GM18507 (cell line): ENCODE results near the gene SLC5A6.
"Not testable (repeated sequence)": the region's sequence is repeated elsewhere in the genome, so short reads cannot be mapped to it uniquely, and the experiment has no call there.

Source experiments
- DNase-seq: peaks from one replicate; pipeline ENCODE4 v3.0.0; 2011; ENCODE audit warnings: low read depth; ENCODE audit not compliant: insufficient read length; ENCODE audit errors: extremely low spot score
- FAIRE-seq: peaks from 2 replicates; lab custom pipeline; 2011; peaks lifted over from hg19 to GRCh38; lab: Jason Lieb, UNC

Gene SLC5A6

DNA sequence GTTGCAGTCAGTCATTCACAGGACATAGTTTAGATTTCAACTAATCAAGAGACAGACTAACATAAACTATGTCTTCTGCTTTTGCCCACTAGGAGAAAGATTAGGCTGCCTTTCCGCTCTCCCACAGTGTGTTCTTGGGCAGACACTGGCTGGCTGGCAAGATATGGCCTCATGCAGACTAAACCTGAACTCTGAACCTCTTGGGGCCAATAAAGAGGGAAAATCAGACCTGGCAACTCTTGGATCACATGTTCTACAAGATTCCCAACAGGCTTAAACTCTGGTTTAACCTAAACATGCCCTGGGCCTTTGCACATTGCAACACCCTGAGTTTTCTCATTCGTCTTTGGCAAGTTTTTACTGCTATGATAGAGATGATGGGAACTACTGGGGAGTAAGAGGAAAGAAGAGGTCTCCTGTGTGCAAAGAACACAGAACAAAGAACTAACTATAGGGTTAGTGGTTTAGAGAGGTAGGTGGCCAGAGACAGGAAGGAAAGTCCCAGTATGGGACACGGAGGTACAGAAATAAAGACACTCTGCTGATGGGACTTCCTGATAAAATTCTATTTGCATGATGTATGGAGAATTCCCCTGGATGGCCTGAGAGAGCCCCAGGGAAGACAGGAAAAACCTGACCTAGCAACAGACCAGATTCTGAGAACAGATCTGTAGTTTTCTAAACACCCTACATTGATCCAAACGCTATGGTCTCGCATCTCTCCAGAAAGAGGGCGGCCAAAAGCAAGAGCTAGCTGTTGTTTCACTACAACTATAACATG, 2.3 kb downstream of the SLC5A6 start:
- DNase-seq, result no peak
- peak; percentile 15 for FAIRE-seq

DNA sequence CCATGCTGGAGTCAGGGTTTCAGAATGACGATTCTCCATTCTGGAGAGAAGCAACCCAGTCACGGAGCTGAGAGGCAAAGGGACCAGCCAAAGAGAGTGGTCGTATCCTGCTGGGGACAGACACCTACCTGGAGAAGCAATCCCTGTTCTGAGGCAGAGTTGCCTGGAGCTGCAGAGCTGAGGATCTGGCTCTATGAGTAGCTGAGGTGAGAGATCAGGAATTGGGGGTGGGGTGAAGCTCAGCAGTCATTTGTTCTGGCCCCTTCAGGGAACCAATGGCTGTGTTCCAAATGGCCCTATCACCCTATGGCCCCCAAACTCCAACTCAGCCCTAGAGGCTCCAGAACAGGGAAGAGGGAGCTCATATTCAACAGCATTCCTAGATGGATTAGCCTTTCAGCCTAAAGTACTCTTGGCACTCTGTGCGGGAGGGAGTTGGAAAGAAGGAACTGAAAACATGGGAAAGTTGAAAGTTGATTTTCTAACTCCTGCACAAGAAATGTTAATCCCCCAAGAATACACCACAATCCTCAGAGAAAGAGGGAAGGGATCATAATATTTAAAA, 3.5 kb downstream of the SLC5A6 start:
- FAIRE-seq (no peak), DNase-seq (no peak)

- no peak for FAIRE-seq
Observed at GRCh38 chr2:27206346-27206745, 5.7 kb downstream of the SLC5A6 start.

GRCh38 chr2:27205206-27205605, 6.9 kb downstream of the SLC5A6 start:
- DNase-seq, result no peak
- no peak for FAIRE-seq

More at GRCh38 chr2:27206346-27206745, 5.7 kb downstream of the SLC5A6 start:
- no peak for DNase-seq

- FAIRE-seq (no peak), DNase-seq (no peak)
Observed at GRCh38 chr2:27204566-27204965, 7.5 kb downstream of the SLC5A6 start.

DNA sequence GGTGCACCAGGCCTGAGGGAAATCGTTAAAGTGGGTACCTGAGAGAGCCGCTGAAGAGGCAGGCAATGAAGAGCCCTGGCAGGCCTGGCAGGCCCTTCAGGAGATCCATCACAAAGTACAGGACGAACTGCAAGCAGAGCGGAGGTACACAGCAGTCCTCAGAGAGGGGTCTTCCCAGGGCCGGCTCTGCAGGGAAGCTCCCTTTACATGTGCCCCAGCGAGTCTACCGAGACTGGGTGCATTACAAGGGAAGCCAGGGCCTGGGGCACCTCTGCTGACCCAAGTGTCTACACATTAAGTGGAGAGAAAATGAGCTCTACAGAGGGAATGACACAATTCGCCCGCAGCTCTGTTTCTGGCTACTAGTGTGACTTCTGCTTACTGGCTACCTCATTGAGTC, 8.3 kb downstream of the SLC5A6 start:
- DNase-seq, result no peak
- no peak for FAIRE-seq

GRCh38 chr2:27202854-27203253, 9.2 kb downstream of the SLC5A6 start:
- DNase-seq (no peak), FAIRE-seq (no peak)

DNA sequence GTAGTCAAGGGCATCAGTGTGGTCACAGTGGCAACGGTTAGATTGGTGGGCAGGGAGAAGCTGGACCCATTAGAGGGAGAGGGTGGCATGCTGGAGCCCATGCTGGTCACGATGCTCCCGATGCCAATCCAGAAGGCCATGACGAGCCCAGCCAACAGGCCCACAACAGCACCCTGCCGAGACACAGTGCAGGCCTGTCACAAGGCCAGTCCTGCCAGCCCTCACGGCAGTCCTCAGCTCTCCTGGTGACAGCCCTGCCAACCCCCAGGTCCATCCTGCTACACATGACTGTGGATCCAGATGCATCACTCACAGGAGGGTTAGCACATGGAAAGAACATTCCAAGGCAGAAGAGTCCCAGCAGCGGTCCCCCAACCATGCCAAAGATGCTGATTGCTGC, 10.4 kb downstream of the SLC5A6 start:
- no peak for FAIRE-seq
- DNase-seq, result no peak

- no peak for FAIRE-seq
Observed at GRCh38 chr2:27199241-27199640, 12.8 kb downstream of the SLC5A6 start.

GRCh38 chr2:27198627-27199026, 13.4 kb downstream of the SLC5A6 start:
- FAIRE-seq (no peak), DNase-seq (no peak)

More at GRCh38 chr2:27199241-27199640, 12.8 kb downstream of the SLC5A6 start:
- no peak for DNase-seq

- DNase-seq, FAIRE-seq: not testable (repeated sequence)
Observed at GRCh38 chr2:27198068-27198467, 14.0 kb downstream of the SLC5A6 start.

GRCh38 chr2:27195799-27196198, 16.3 kb downstream of the SLC5A6 start:
- not testable (repeated sequence) for FAIRE-seq, DNase-seq

- no peak for FAIRE-seq
Observed at GRCh38 chr2:27194538-27195354, 17.3 kb downstream of the SLC5A6 start.

DNA sequence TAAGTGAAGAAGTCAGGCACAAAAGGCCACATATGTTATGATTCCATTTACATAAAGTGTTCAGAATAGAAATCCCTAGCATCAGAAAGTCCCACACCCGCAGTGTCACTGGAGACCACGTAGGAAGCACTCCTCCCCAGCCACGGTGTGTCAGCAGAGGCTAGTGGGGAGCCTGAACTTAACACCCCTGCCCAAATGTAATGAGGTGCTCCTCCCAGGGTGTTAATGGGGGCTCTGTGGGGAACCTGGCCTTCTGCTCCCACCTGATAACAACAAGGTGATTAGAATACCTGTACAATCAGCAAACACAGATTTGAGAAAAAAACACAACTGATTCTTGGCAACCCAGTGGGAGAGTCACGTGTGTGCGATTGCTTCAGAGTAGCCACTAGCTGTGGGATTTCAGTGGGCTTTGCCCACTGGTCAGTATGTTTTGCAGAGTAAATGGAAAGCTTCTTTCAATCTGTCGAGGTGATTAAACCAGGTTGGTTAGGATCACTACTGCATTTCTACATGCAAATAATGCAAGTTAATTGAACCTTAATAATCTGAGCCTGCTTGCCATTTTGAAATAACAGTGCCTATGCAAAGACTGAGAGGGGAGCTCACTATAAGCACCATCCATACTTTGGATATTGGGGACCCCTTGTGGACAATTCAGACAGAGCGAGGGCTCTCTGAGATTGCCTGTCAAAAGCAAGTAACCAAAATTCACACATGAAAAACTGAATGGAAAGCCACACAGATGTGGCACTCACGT, 20.8 kb downstream of the SLC5A6 start:
- peak; percentile 85 for FAIRE-seq
- peak; percentile 40 for DNase-seq

More at GRCh38 chr2:27194538-27195354, 17.3 kb downstream of the SLC5A6 start:
- DNase-seq, result no peak

DNA sequence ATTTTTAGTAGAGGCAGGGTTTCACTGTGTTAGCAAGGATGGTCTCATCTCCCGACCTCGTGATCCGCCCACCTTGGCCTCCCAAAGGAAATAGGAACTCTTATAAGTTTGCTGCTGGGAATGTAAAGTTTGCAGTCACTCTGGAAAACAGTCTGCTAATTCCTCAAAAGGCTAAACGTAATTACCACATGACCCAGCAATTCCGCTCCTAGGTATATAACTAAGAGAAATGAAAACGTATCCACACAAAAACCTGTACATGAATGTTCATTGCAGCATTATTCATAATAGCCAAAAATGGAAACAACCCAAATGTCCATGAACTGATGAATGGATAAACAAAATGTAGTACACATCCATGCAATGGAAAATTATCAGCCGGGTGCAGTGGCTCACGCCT, 22.1 kb downstream of the SLC5A6 start:
- no peak for FAIRE-seq
- no peak for DNase-seq

GRCh38 chr2:27186613-27187345, 25.3 kb downstream of the SLC5A6 start:
- DNase-seq (no peak), FAIRE-seq (no peak)

- DNase-seq, result no peak
- no peak for FAIRE-seq
Observed at GRCh38 chr2:27185331-27186026, 26.6 kb downstream of the SLC5A6 start.

GRCh38 chr2:27184115-27184514, 28.0 kb downstream of the SLC5A6 start:
- DNase-seq (no peak), FAIRE-seq (no peak)
